HG02981 (cell line): ENCODE results near the gene RGS9.
"Not testable (repeated sequence)": the region's sequence is repeated elsewhere in the genome, so short reads cannot be mapped to it uniquely, and the experiment has no call there.

ENCODE experiments used
- ATAC-seq: cut with Tn5 transposase; IDR thresholded peaks from one replicate; pipeline ENCODE4 v1.9.1; 2021; ENCODE audit warnings: mild to moderate bottlenecking, moderate library complexity; ENCODE audit not compliant: unreplicated experiment

RGS9 gene

GRCh38 chr17:65180752-65181236 is 43.6 kb downstream of the RGS9 start:
- not testable (repeated sequence) for ATAC-seq

GRCh38 chr17:65181237-65182061 is 44.3 kb downstream of the RGS9 start:
- peak; percentile 49 for ATAC-seq

GRCh38 chr17:65182233-65182632 is 45.1 kb downstream of the RGS9 start:
- ATAC-seq, result peak; percentile 34

GRCh38 chr17:65183736-65184135 is 46.6 kb downstream of the RGS9 start:
- no peak for ATAC-seq

GRCh38 chr17:65184235-65184959 is 47.2 kb downstream of the RGS9 start:
- ATAC-seq, result no peak

GRCh38 chr17:65185062-65185461 is 47.9 kb downstream of the RGS9 start:
- no peak for ATAC-seq

- no peak for ATAC-seq
Observed at GRCh38 chr17:65185668-65186382, 48.7 kb downstream of the RGS9 start.

- ATAC-seq, result no peak
Observed at GRCh38 chr17:65190467-65191097, 53.4 kb downstream of the RGS9 start.

- no peak for ATAC-seq
Observed at GRCh38 chr17:65191811-65192740, 54.9 kb downstream of the RGS9 start.

GRCh38 chr17:65193305-65193704 is 56.1 kb downstream of the RGS9 start:
- no peak for ATAC-seq

GRCh38 chr17:65193716-65194293 is 56.6 kb downstream of the RGS9 start:
- no peak for ATAC-seq

- ATAC-seq, result no peak
Observed at GRCh38 chr17:65194670-65195334, 57.6 kb downstream of the RGS9 start.

- no peak for ATAC-seq
Observed at GRCh38 chr17:65195716-65196115, 58.5 kb downstream of the RGS9 start.

GRCh38 chr17:65196617-65197016 is 59.4 kb downstream of the RGS9 start:
- ATAC-seq, result no peak

- ATAC-seq, result no peak
Observed at GRCh38 chr17:65197201-65197600, 60.0 kb downstream of the RGS9 start.

GRCh38 chr17:65198653-65199382 is 61.6 kb downstream of the RGS9 start:
- ATAC-seq, result no peak

GRCh38 chr17:65201331-65201730 is 64.2 kb downstream of the RGS9 start:
- no peak for ATAC-seq

- ATAC-seq, result no peak
Observed at GRCh38 chr17:65202844-65203571, 65.8 kb downstream of the RGS9 start.
